ENCODE results near the gene CYP21A2. TPM values are rescaled to one million over a fixed set of nuclear protein-coding genes. Genes with fewer than 3 reads are reported as not detected.

Gene CYP21A2
- total RNA-seq, 2 donors from 2014 or later: 0.35 TPM; not detected in 1

GRCh38 chr6:32056254-32056653 lies 18.0 kb downstream of the CYP21A2 start:
- Mint-ChIP-seq H3K27me3 (ENCODE audit: insufficient read depth) (peaks cover 5% of the 10 kb centered on the region), H3K36me3 (ENCODE audit: low read depth) (no peaks in the 10 kb centered on the region), H3K9me3 (no peaks in the 10 kb centered on the region), H3K4me3 (no peak overlapping the region), H3K4me1 (no peaks in the 10 kb centered on the region), H3K27ac (no peak overlapping the region)
- H3K27me3 ChIP-seq (ENCODE audit: control insufficient read depth, insufficient read depth, low read length, poor library complexity, severe bottlenecking): no peaks in the 10 kb centered on the region
- no peak overlapping the region for H3K4me3 ChIP-seq (ENCODE audit: low read length)
- no peak overlapping the region for H3K27ac ChIP-seq (ENCODE audit: low read depth, low read length)
- TF ChIP-seq CTCF (conservative IDR thresholded peaks at IDR 0.05): no peak
- DNase-seq: no peak
- no peak overlapping the region for H3K9ac ChIP-seq (ENCODE audit: extremely low read depth, low read length, poor library complexity, severe bottlenecking)
- no peaks in the 10 kb centered on the region for H3K36me3 ChIP-seq (ENCODE audit: control insufficient read depth, insufficient read depth, low read length)
- H3K4me1 ChIP-seq (ENCODE audit: control insufficient read depth, insufficient read depth, low read length): no peaks in the 10 kb centered on the region
- no peaks in the 10 kb centered on the region for H3K9me3 ChIP-seq (ENCODE audit: control insufficient read depth, low read length)
- WGBS, 2 experiments (ENCODE audit: insufficient coverage in 1 of 2, insufficient read length in 1 of 2): 85% methylated on average over 7 of the region's 7 CpGs; no CpG with 5 or more reads in 1 of the 2 experiments

DNA sequence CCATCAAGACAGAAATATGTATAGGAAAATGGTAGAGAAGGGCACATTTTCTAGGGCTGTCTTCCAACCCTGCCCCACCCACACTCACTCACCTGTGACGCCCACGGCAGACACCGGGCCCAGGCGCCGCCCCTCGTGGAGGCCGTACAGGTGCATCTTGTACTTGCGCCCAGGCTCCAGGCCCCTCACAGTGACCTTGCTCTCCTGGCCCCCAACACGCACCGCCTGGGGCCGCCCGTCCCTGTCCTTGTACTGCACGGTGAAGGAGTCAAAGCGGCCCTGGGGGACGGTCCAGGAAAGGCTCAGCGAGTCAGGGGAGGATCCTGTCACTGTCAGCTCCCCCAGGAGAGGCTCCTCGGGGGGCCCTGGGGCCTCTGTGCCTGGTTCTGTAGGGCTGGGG lies 19.8 kb downstream of the CYP21A2 start:
- TF ChIP-seq CTCF (conservative IDR thresholded peaks at IDR 0.05): no peak
- peaks cover 5% of the 10 kb centered on the region for H3K27me3 Mint-ChIP-seq (ENCODE audit: insufficient read depth)
- WGBS, 2 experiments (ENCODE audit: insufficient coverage in 1 of 2, insufficient read length in 1 of 2): 87 to 93% methylated on average over 10 to 17 of the region's 17 CpGs

DNA sequence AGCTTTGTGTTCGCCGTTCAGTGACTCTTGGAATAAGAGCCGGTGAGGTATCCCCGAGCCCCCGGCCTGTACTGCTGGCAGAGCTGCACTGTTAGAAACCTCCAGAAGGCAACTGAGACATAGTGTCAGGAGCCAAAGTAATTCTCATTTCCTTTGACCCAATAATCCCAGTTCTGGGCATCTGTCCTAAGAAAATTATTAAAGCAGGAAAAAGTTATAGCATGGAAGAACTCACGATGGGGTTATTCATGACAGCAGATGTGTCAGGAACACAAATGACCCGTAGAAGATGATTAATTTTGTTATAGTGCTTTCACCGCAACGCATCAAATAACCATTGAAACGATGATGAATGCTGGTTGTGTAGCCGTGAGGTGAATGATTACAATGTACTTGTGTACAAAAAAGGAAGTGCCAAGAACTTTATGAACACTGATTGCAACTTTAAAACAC lies 20.3 kb downstream of the CYP21A2 start:
- Histone ChIP-seq H3K4me3 (ENCODE audit: low read length) (no peak overlapping the region), H3K4me1 (ENCODE audit: control insufficient read depth, insufficient read depth, low read length) (no peaks in the 10 kb centered on the region), H3K36me3 (ENCODE audit: control insufficient read depth, insufficient read depth, low read length) (no peaks in the 10 kb centered on the region), H3K9me3 (ENCODE audit: control insufficient read depth, low read length) (no peaks in the 10 kb centered on the region), H3K27ac (ENCODE audit: low read depth, low read length) (no peak overlapping the region), H3K27me3 (ENCODE audit: control insufficient read depth, insufficient read depth, low read length, poor library complexity, severe bottlenecking) (no peaks in the 10 kb centered on the region), H3K9ac (ENCODE audit: extremely low read depth, low read length, poor library complexity, severe bottlenecking) (no peak overlapping the region)
- TF ChIP-seq CTCF (conservative IDR thresholded peaks at IDR 0.05): no peak
- WGBS, 2 experiments (ENCODE audit: insufficient coverage in 1 of 2, insufficient read length in 1 of 2): 88 to 91% methylated on average over 11 of the region's 11 CpGs
- H3K9me3 Mint-ChIP-seq: no peaks in the 10 kb centered on the region
- peaks cover 5% of the 10 kb centered on the region for H3K27me3 Mint-ChIP-seq (ENCODE audit: insufficient read depth)
- H3K4me3 Mint-ChIP-seq: no peak overlapping the region
- no peak for DNase-seq
- no peaks in the 10 kb centered on the region for H3K36me3 Mint-ChIP-seq (ENCODE audit: low read depth)
- no peak overlapping the region for H3K27ac Mint-ChIP-seq
- no peaks in the 10 kb centered on the region for H3K4me1 Mint-ChIP-seq

More for the DNA sequence above, 19.8 kb downstream of the CYP21A2 start:
- DNase-seq: no peak
- Histone ChIP-seq H3K4me3 (ENCODE audit: low read length) (no peak overlapping the region), H3K9ac (ENCODE audit: extremely low read depth, low read length, poor library complexity, severe bottlenecking) (no peak overlapping the region), H3K27ac (ENCODE audit: low read depth, low read length) (no peak overlapping the region), H3K4me1 (ENCODE audit: control insufficient read depth, insufficient read depth, low read length) (no peaks in the 10 kb centered on the region), H3K27me3 (ENCODE audit: control insufficient read depth, insufficient read depth, low read length, poor library complexity, severe bottlenecking) (no peaks in the 10 kb centered on the region), H3K9me3 (ENCODE audit: control insufficient read depth, low read length) (no peaks in the 10 kb centered on the region), H3K36me3 (ENCODE audit: control insufficient read depth, insufficient read depth, low read length) (no peaks in the 10 kb centered on the region)
- Mint-ChIP-seq H3K36me3 (ENCODE audit: low read depth) (no peaks in the 10 kb centered on the region), H3K27ac (no peak overlapping the region), H3K4me3 (no peak overlapping the region), H3K9me3 (no peaks in the 10 kb centered on the region), H3K4me1 (no peaks in the 10 kb centered on the region)

All from endodermal cell (in vitro differentiated cells).